Dendritic cell treated with granulocyte-macrophage colony-stimulating factor and Interleukin-4, amounts not matched to agents 40 ng/mL and 50 ng/mL, for 4 days (primary cell): ENCODE results near the gene TMEM72.

Experiments
- H3K27ac Mint-ChIP-seq: one replicate; pipeline ENCODE4 v1.8.0; 2022; ENCODE audit warnings: mild to moderate bottlenecking, mixed read lengths
- H3K27me3 Mint-ChIP-seq: one replicate; pipeline ENCODE4 v1.8.0; 2022; ENCODE audit warnings: mild to moderate bottlenecking, mixed read lengths
- H3K36me3 Mint-ChIP-seq: one replicate; pipeline ENCODE4 v1.8.0; 2022; ENCODE audit warnings: low read depth, mixed read lengths
- H3K4me1 Mint-ChIP-seq: one replicate; pipeline ENCODE4 v1.8.0; 2022; ENCODE audit warnings: low read depth, mixed read lengths
- H3K4me3 Mint-ChIP-seq: one replicate; pipeline ENCODE4 v1.8.0; 2022; ENCODE audit warnings: mild to moderate bottlenecking, moderate library complexity, mixed read lengths
- H3K9me3 Mint-ChIP-seq: one replicate; pipeline ENCODE4 v1.8.0; 2022; ENCODE audit warnings: mixed read lengths
- intact Hi-C: fragments of 100-400 bp; cut with micrococcal nuclease; formaldehyde crosslinking; loops from one replicate; pipeline ENCODE4 v1.15.0; 2022

Gene TMEM72

DNA sequence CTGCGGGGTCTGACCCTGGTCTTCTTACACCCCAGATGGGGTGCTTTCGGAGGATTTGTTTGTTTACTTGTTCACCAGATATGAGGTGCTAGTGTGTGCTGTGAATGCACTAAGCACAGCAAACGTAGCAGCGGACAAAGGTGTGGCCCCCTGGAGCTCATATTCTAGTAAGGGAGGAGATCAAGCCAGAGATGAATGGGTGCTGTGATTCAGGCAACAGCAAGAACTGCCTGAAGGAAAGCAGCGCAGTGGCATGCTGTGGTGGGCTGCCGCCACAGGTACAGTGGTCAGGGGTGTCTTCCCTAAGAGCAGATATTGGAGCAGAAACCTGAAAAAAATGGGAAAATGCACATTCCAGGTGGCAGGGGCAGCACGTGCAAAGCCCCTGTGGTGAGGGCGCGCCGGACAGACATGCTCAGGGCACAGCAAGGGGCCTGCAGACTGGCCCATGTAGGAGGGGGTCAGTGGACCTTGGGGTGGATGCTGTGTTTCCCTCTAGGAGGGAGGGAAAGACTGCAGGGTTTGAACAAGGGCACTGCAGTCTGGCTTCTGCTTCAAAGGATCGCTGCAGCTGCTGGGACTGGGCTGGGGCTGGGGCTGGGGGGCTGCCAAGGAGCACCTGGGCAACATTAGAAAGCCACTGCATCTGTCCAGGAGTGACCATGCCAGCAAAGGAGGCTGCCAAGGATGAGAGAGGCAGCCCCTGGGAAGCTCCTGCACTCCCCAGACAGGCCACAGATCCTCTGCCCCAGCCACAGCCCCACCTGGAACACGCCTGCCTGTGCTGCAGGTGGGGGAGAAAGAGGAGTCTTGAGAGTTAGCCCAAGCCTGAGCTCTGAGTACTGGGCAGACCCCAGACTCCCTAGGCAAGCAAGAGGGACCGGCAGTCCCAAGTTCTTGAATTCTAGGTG, 68.4 kb downstream of the TMEM72 start:
- H3K9me3 Mint-ChIP-seq: no peaks in the 10 kb centered on the region
- no peak overlapping the region for H3K4me3 Mint-ChIP-seq
- intact Hi-C loops: no loop called here
- H3K27me3 Mint-ChIP-seq: no peaks in the 10 kb centered on the region
- peak overlapping the region; percentile 69 for H3K27ac Mint-ChIP-seq
- H3K4me1 Mint-ChIP-seq: peaks cover 68% of the 10 kb centered on the region
- H3K36me3 Mint-ChIP-seq: peaks cover 92% of the 10 kb centered on the region

DNA sequence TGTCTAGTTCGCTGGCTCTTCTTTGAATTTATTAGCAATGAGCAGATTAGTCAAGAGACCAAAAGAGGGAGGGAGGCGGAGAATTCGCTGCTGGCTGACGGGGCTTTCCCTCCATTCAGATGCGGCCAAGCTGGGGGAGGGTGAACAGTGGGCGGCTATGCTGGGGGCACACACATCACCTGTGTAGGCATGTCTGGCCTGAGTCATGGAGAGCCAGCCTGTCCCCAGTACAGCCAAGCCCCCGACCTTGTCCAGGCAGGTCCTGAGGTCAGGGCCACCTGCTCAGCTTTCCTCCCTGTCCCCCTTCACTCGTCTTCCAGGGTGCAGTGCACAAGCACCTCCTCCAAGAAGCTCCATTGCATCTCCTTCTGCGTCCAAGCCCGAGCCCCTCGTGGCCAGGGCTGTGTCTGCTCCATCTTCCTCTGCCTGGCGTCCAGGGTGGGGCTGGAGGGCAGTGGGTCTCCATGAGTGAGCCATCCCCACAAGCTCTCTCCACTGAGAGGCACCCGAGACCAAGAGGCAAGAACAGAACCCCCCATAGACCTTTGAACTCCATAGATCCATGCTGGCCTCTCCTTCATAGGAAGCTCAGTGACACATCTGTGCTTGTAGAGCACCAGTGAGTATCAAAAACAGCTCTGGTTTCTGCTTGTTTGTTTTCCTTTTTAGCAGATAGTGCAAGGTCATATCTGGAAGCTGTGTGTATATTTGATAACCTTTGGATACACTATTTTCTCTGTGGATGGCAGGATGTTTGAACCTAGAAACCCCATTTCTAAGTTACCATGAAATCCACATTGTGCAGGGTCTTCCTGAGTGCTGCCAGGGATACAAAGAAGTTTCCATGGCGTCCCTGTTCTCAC, 69.4 kb downstream of the TMEM72 start:
- no peaks in the 10 kb centered on the region for H3K9me3 Mint-ChIP-seq
- peak overlapping the region; percentile 7 for H3K27ac Mint-ChIP-seq
- H3K4me1 Mint-ChIP-seq: peaks cover 68% of the 10 kb centered on the region
- H3K27me3 Mint-ChIP-seq: no peaks in the 10 kb centered on the region
- intact Hi-C loops: no loop called here
- peaks cover 100% of the 10 kb centered on the region for H3K36me3 Mint-ChIP-seq
- no peak overlapping the region for H3K4me3 Mint-ChIP-seq

DNA sequence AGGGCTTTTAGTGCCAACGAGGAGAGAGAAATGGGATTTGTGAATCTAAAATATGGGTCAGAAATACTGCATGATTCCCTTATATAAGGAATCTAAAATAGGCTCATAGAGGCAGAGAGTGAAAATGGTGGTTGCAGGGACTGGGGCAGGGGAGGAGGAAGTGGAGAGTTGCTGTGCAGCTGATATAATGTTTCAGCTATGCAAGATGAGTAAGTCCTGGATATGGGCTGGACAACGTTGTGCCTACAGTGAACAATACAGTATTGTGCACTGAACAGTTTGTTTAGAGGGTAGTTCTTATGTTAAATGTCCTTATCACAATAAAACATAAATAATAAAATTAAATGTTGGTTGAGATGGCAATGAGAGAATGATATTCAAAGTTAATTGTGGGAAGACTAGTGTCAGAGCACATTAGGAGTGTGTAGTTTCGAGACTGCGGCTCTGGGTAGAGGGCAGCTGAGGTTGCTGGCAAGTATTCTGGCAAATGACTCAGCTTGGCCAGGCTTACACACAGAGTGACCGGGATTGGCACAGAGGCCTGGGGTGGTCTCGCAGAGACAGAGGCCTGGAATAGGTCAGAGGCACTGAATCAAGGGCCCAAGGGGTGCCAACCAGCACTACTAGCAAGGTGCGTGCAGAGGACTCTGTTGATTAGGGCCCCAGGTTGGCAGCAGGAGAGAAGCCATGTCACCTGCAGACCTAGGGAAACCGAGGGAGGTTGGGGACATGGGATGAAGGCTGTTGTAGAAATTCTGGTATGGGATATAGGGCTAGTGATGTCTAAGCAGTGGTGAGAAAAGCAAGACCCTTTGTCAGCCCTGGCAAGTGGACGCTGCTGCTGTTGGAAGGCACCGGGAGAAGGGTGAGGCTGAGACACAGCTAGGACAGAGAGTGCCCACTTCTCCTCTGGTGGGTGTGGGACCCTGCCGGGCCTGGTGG, 70.3 kb downstream of the TMEM72 start:
- intact Hi-C loops: no loop called here
- no peaks in the 10 kb centered on the region for H3K9me3 Mint-ChIP-seq
- H3K4me3 Mint-ChIP-seq: no peak overlapping the region
- H3K27me3 Mint-ChIP-seq: no peaks in the 10 kb centered on the region
- H3K4me1 Mint-ChIP-seq: peaks cover 59% of the 10 kb centered on the region
- H3K27ac Mint-ChIP-seq: peak overlapping the region; percentile 7
- peaks cover 100% of the 10 kb centered on the region for H3K36me3 Mint-ChIP-seq

DNA sequence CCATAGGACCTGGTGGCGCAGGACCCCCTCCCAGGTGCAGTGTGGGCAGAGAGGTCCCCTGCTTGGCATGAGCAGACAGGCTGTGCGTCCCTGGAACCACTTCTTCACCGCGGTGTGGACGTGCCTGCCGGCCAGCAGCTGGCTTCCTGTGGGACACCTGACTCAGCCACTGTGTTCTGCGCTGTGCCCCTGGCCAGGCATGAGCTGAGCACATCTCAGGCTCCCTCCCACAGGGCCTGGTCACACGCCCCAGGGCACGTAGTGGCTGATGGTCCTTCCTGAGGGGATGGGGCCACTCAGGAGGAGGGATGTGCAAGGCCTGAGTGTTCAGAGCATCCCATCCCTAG, 71.0 kb downstream of the TMEM72 start:
- H3K36me3 Mint-ChIP-seq: peaks cover 100% of the 10 kb centered on the region
- no peak overlapping the region for H3K4me3 Mint-ChIP-seq
- peak overlapping the region; percentile 2 for H3K27ac Mint-ChIP-seq
- no peaks in the 10 kb centered on the region for H3K27me3 Mint-ChIP-seq
- no peaks in the 10 kb centered on the region for H3K9me3 Mint-ChIP-seq
- peaks cover 53% of the 10 kb centered on the region for H3K4me1 Mint-ChIP-seq
- intact Hi-C loops: no loop called here

DNA sequence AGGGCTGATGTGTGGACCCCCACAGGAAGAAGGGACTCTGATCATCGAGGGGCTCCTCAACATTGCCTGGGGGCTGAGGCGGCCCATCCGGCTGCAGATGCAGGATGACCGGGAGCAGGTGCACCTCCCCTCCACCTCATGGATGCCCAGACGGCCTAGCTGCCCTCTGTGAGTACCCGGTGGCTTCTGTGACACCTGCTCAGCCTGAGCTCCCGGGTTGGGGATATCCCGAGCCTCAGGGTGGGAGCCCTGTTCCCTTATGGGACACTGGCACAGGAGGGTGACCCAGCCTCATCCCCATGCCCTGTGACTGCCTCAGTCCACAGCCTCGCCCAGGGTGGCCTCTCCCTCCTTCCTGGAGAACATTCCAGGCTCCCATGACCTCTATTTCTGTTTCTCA, 71.4 kb downstream of the TMEM72 start:
- H3K27ac Mint-ChIP-seq: no peak overlapping the region
- intact Hi-C loops: no loop called here
- peaks cover 100% of the 10 kb centered on the region for H3K36me3 Mint-ChIP-seq
- H3K4me3 Mint-ChIP-seq: no peak overlapping the region
- no peaks in the 10 kb centered on the region for H3K27me3 Mint-ChIP-seq
- H3K9me3 Mint-ChIP-seq: no peaks in the 10 kb centered on the region
- peaks cover 49% of the 10 kb centered on the region for H3K4me1 Mint-ChIP-seq

DNA sequence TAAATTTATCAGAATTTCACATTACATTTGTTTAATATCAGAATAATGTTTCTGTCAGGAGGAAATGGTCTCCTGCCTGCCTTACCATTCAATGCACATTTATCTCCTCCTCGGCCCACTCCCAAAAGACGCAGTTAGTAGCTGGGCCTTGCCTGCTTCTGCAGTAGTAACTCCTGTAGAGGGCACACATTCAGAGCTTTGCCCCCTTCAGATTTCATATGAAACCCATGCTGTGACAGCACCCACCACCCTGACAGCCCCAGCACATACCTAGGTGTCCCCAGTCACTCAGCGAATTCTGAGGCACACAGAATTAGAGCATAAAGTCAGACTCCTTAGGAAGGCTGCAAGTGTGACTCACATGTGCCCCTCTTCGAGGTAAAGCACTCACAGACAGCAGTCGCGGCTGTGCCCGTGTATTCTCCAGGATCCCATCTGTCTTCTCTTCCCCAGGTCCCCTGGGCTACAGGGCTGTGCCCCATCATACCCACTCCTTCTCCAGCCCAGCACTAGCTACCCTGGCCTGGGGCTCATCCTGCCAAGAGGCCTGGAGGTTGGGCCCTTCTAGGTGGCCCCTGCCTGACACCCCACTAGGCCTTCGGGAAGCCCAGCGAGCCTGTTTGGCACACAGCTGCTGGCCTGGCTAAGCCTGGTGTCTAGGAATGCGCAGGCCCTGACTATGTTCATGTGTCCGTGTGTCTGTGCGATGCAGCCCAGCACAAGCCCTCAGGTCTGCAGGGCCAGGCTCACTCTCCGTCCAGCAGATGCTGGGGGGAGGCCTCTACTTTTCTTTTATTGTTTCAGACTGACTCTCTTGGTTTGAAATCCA, 72.1 kb downstream of the TMEM72 start:
- peaks cover 42% of the 10 kb centered on the region for H3K4me1 Mint-ChIP-seq
- no peak overlapping the region for H3K27ac Mint-ChIP-seq
- H3K27me3 Mint-ChIP-seq: no peaks in the 10 kb centered on the region
- H3K36me3 Mint-ChIP-seq: peaks cover 100% of the 10 kb centered on the region
- H3K9me3 Mint-ChIP-seq: no peaks in the 10 kb centered on the region
- H3K4me3 Mint-ChIP-seq: no peak overlapping the region
- intact Hi-C loops: no loop called here

DNA sequence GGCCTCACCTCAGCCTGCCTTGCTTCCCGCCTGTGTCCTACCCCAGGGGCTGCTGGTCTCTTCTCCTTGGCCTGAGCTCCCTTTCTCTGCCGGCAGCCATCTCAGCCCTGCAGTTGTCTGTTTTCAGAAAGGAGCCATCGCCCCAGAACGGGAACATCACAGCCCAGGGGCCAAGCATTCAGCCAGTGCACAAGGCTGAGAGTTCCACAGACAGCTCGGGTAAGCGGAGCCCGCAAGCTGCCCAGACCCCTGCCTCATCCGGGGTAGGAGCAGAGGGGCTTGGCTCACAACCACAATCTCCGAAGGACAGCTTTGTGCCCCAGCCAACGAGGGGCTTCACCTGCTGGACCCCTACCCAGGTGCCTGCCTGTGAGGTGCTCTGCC, 72.8 kb downstream of the TMEM72 start:
- H3K4me3 Mint-ChIP-seq: no peak overlapping the region
- H3K9me3 Mint-ChIP-seq: no peaks in the 10 kb centered on the region
- H3K27me3 Mint-ChIP-seq: no peaks in the 10 kb centered on the region
- H3K4me1 Mint-ChIP-seq: peaks cover 36% of the 10 kb centered on the region
- peaks cover 100% of the 10 kb centered on the region for H3K36me3 Mint-ChIP-seq
- no peak overlapping the region for H3K27ac Mint-ChIP-seq
- intact Hi-C loops: no loop called here

DNA sequence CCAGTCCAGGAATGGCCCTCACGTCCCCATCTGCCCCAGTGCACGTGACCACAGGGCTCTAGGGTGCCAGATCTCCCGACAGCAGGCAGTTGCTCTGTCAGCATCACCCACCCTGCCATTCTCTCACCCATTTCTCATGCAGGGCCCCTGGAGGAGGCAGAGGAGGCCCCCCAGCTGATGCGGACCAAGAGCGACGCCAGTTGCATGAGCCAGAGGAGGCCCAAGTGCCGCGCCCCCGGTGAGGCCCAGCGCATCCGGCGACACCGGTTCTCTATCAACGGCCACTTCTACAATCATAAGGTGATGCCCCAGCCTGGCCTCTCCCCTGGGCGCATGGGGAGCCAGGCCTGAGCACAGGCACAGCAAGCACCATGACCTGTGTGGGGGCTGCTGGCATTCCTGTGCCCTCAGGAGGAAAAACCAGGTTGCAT, 73.5 kb downstream of the TMEM72 start:
- H3K4me3 Mint-ChIP-seq: no peak overlapping the region
- no peaks in the 10 kb centered on the region for H3K27me3 Mint-ChIP-seq
- intact Hi-C loops: no loop called here
- H3K36me3 Mint-ChIP-seq: peaks cover 100% of the 10 kb centered on the region
- no peaks in the 10 kb centered on the region for H3K9me3 Mint-ChIP-seq
- no peak overlapping the region for H3K27ac Mint-ChIP-seq
- H3K4me1 Mint-ChIP-seq: peaks cover 34% of the 10 kb centered on the region

DNA sequence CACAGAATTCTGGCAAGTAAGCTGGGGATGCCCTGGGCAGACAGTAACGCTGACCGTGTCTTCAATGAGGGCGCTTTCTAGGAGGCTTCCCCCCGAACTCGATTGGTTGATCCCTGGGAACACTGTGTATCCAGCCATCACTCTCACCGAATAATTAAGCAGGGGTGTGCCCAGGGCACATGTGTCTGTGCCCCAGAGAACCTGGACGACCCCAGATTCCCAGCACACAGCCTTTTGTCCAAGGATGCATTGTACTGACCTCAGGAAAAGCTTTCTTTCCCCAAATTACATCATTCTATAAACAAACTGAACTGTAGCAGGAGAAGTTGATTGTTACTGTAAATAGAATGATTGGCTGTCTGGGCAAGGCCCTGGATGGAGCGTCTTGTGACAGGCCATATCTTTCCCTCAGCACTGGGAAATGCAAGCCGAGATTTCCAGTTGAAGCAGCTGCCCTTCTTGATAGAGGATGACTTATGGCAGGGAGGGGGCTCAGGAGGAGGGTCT, 74.1 kb downstream of the TMEM72 start:
- H3K4me3 Mint-ChIP-seq: no peak overlapping the region
- H3K9me3 Mint-ChIP-seq: no peaks in the 10 kb centered on the region
- intact Hi-C loops: no loop called here
- peaks cover 34% of the 10 kb centered on the region for H3K4me1 Mint-ChIP-seq
- H3K36me3 Mint-ChIP-seq: peaks cover 100% of the 10 kb centered on the region
- no peaks in the 10 kb centered on the region for H3K27me3 Mint-ChIP-seq
- H3K27ac Mint-ChIP-seq: no peak overlapping the region

DNA sequence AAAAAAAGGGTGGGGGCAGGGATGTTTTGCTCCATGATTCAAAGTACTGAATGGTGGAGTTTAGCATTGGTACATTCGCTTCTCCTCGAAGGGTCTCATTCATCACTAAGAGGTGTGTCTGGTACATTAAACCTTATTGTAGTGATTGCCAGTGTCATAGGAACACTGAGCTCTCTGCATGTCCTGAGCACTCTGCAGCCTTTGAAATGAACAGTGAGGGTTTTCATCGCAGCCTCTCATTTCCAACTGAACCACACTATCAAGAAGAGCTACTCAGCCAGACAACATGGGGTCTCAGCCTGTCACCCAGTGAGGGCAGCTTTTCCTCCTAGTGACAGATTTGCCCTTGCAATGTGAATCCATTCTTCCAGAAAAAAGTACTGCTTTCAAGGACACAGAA, 75.0 kb downstream of the TMEM72 start:
- Mint-ChIP-seq H3K9me3 (no peaks in the 10 kb centered on the region), H3K27me3 (no peaks in the 10 kb centered on the region), H3K36me3 (peaks cover 100% of the 10 kb centered on the region), H3K4me1 (peaks cover 26% of the 10 kb centered on the region), H3K27ac (no peak overlapping the region), H3K4me3 (no peak overlapping the region)
- intact Hi-C loops: no loop called here
